Measurements from ENCODE around the gene GBE1.

DNA sequence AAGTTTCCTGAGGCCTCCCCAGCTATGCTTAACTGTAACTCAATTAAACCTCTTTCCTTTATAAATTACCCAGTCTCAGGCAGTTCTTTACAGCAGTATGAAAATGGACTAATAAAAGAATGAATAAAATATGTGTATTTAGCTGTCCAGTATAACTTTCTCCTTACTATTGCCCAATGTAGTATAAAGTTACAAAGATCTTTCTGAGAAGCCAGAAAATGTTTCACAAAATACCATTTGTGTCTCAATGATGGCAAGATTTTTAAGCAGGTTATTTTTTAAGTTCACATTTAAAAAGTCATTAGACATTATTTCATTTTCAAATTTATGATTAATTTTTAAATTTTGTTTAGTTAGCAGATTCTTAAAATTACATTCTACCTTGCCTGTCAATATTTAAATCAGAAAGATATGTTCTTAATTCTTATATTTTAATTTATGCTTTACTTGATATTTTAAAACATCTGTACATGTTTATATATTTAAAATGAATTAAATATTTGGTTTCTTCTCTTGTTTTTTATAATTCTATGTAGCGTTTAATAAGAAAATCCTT lies 189.2 kb downstream of the GBE1 start:
- TF ChIP-seq, protein P1, sequence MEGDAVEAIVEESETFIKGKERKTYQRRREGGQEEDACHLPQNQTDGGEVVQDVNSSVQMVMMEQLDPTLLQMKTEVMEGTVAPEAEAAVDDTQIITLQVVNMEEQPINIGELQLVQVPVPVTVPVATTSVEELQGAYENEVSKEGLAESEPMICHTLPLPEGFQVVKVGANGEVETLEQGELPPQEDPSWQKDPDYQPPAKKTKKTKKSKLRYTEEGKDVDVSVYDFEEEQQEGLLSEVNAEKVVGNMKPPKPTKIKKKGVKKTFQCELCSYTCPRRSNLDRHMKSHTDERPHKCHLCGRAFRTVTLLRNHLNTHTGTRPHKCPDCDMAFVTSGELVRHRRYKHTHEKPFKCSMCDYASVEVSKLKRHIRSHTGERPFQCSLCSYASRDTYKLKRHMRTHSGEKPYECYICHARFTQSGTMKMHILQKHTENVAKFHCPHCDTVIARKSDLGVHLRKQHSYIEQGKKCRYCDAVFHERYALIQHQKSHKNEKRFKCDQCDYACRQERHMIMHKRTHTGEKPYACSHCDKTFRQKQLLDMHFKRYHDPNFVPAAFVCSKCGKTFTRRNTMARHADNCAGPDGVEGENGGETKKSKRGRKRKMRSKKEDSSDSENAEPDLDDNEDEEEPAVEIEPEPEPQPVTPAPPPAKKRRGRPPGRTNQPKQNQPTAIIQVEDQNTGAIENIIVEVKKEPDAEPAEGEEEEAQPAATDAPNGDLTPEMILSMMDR (IDR thresholded peaks at IDR 0.05): no peak
- no peak for TF ChIP-seq POLR2A (IDR thresholded peaks at IDR 0.05)

Measured in adrenal gland (tissue), 5 donors.